Measurements from ENCODE around the gene ADISSP. TPM values are rescaled to one million over a fixed set of nuclear protein-coding genes. Genes with fewer than 3 reads are reported as not detected.
A peak's percentile ranks its signal among the peaks of the same experiment; 100 is the strongest.

ADISSP gene
- total RNA-seq, 4 donors from 2014 or later: 14.4 to 32.4 (median 22.2) TPM

DNA sequence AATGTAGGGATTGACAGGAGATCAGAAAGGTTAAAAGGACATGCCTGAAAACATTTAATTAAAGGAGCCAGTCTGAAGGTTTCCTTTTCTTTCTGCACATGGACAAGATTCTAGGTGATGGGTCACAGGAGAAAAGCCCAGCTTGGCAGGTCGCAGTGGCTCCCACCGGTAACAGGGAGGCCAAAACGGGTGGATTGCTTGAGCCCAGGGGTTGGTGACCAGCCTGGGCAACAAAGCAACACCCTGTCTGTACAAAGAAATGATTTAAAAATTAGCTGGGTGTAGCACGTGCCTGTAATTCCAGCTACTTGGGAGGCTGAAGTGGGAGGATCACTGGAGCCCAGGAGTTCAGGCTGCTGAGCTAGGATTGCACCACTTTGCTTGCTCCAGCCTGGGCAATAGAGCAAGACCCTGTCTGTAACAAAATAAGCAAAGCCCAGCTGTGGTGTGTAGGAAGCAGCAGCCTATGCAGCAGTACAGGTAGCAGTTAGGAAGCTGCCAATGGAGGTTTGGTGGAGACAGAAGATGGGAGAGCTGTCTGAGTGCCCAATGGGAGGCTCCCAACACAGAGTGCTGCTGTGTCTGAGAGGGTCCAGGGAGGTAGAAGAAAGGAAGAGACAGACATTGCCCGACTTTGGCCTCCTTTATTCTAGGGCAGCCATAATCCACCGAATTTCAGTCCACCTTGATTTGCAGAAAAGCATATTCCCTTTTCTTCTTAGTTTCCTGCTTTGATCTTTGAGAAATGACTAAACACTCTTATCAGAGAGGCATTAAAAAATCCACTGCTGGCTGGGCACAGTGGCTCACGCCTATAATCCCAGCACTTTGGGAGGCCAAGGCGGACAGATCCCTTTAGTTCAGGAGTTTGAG lies 45.7 kb upstream of the ADISSP start:
- no peak for DNase-seq (ENCODE audit: low spot score in 2 of 2)
- WGBS, 2 donors: 61 to 63% methylated on average over 8 of the region's 8 CpGs
- Histone ChIP-seq H3K9me3 (no peaks in the 10 kb centered on the region), H3K36me3 (no peaks in the 10 kb centered on the region), H3K4me1 (peaks cover 3 to 47% (median 23%) of the 10 kb centered on the region in 4 donors), H3K27me3 (no peaks in the 10 kb centered on the region), H3K27ac (peak overlapping the region; percentile 62 to 96 (median 86)), H3K4me3 (no peak overlapping the region)
- TF ChIP-seq EP300 (IDR thresholded peaks at IDR 0.05) (no peak), POLR2A (IDR thresholded peaks at IDR 0.05) (no peak)
- TF ChIP-seq, protein P1, sequence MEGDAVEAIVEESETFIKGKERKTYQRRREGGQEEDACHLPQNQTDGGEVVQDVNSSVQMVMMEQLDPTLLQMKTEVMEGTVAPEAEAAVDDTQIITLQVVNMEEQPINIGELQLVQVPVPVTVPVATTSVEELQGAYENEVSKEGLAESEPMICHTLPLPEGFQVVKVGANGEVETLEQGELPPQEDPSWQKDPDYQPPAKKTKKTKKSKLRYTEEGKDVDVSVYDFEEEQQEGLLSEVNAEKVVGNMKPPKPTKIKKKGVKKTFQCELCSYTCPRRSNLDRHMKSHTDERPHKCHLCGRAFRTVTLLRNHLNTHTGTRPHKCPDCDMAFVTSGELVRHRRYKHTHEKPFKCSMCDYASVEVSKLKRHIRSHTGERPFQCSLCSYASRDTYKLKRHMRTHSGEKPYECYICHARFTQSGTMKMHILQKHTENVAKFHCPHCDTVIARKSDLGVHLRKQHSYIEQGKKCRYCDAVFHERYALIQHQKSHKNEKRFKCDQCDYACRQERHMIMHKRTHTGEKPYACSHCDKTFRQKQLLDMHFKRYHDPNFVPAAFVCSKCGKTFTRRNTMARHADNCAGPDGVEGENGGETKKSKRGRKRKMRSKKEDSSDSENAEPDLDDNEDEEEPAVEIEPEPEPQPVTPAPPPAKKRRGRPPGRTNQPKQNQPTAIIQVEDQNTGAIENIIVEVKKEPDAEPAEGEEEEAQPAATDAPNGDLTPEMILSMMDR (IDR thresholded peaks at IDR 0.05): no peak

DNA sequence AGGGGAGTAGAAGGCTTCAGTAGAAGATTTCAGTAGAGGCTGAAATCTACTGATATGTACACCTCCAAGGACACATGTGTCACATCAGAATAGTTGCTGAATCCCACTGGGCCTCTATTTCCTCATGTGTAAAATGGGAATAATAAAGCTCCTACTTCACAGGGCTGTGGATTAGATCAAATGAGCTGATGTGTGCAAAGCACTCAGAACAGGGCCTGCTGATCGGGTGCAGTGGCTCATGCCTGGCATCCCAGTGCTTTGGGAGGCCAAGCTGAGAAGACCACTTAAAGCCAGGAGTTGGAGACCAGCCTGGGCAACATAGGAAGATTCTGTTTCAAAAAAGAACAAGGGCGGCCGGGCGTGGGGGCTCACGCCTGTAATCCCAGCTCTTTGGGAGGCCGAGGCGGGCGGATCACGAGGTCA lies 44.7 kb upstream of the ADISSP start:
- peaks cover 4 to 54% (median 32%) of the 10 kb centered on the region in 4 donors for H3K4me1 ChIP-seq
- H3K36me3 ChIP-seq: no peaks in the 10 kb centered on the region
- H3K27me3 ChIP-seq: no peaks in the 10 kb centered on the region
- H3K27ac ChIP-seq: peak overlapping the region; percentile 81 to 96 (median 93)
- DNase-seq (ENCODE audit: low spot score in 2 of 2): no peak
- H3K9me3 ChIP-seq: no peaks in the 10 kb centered on the region
- WGBS, 2 donors: 85 to 91% methylated on average over 9 of the region's 9 CpGs
- no peak overlapping the region for H3K4me3 ChIP-seq
- TF ChIP-seq EP300 (IDR thresholded peaks at IDR 0.05) (no peak), POLR2A (IDR thresholded peaks at IDR 0.05) (no peak)
- TF ChIP-seq, protein P1 (IDR thresholded peaks at IDR 0.05): no peak

DNA sequence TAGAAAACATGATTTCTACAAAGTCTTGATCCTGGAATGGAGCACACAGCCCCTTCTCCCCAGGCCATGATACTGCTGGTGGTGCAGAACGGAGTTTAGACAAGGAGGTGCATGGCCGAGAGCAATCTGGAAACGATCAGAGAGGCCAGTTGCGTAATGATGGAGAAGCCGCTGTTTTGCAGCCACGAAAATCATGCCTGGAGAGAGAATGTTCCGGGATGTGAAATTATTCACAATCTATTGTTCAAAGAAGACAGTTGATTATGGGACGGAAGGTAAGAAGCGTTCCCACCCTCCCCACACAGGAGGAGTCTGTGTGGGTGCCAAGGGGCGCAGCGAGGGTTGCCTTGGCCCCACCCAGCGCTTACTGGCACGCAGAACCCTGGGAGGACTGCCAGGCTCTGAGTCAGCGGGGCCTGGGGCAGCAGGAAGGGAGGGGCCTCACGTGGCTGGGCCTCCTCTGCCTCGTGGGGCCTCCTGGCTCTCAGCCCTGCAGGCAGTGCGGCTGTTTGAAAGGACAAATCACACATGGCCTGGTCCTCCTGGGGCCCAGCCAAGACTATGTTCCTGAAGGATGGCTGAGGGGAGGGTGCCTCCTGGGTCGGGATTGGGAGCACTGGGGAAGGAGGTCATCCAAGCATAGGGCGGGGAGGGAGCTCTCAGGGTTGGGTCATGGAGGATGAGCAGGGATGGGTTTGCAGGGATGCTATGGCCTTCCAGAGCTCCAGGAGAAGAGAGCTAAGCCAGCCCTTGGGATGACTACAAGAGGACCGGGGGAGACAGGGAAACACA lies 44.1 kb upstream of the ADISSP start:
- DNase-seq (ENCODE audit: low spot score in 2 of 2): peak; percentile 99

DNA sequence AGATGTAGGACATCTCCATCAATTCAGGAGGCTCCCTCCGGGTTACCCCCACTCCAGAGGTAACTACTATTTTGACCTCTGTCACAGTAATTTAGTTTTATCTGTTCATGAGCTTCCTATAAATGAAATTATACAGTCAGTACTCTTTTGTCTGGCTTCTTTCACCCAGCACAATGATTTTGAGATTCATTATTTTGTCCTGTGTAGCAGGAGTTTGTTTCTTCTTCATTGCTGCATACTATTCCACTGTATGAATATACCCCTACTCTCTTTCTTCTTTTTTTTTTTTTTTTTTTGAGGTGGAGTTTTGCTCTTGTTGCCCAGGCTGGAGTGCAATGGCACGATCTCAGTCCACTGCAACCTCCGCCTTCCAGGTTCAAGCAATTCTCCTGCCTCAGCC lies 41.0 kb upstream of the ADISSP start:
- Histone ChIP-seq H3K36me3 (peaks cover 0 to 23% (median 0%) of the 10 kb centered on the region in 3 donors), H3K9me3 (no peaks in the 10 kb centered on the region), H3K27me3 (no peaks in the 10 kb centered on the region), H3K4me1 (peaks cover 8 to 78% (median 49%) of the 10 kb centered on the region in 4 donors), H3K27ac (peak overlapping the region; percentile 81 to 97 (median 94)), H3K4me3 (peak overlapping the region in 1 of 4 donors; percentile 9)
- WGBS, 2 donors: 90% methylated on average over 3 of the region's 3 CpGs
- TF ChIP-seq EP300 (IDR thresholded peaks at IDR 0.05) (no peak), POLR2A (IDR thresholded peaks at IDR 0.05) (no peak)
- TF ChIP-seq, protein P1 (IDR thresholded peaks at IDR 0.05): no peak
- no peak for DNase-seq (ENCODE audit: low spot score in 2 of 2)

More for the DNA sequence above, 44.1 kb upstream of the ADISSP start:
- no peaks in the 10 kb centered on the region for H3K9me3 ChIP-seq
- WGBS, 2 donors: 3 to 6% methylated on average over 17 to 20 of the region's 20 CpGs
- H3K4me1 ChIP-seq: peaks cover 8 to 60% (median 38%) of the 10 kb centered on the region in 4 donors
- H3K36me3 ChIP-seq: no peaks in the 10 kb centered on the region
- H3K27me3 ChIP-seq: no peaks in the 10 kb centered on the region
- TF ChIP-seq EP300 (IDR thresholded peaks at IDR 0.05) (peak; percentile 99 to 100), POLR2A (IDR thresholded peaks at IDR 0.05) (peak; percentile 69 to 76)
- TF ChIP-seq, protein P1 (IDR thresholded peaks at IDR 0.05): peak in 2 of 5 experiments; percentile 20 to 47
- peak overlapping the region; percentile 23 to 52 (median 30) for H3K4me3 ChIP-seq
- H3K27ac ChIP-seq: peak overlapping the region; percentile 81 to 96 (median 93)

Measured in tibial nerve (tissue), 4 donors.